ENCODE data around the gene ZCCHC24.

- no peak for TF ChIP-seq POLR2A (IDR thresholded peaks at IDR 0.05)
- TF ChIP-seq, protein P1, sequence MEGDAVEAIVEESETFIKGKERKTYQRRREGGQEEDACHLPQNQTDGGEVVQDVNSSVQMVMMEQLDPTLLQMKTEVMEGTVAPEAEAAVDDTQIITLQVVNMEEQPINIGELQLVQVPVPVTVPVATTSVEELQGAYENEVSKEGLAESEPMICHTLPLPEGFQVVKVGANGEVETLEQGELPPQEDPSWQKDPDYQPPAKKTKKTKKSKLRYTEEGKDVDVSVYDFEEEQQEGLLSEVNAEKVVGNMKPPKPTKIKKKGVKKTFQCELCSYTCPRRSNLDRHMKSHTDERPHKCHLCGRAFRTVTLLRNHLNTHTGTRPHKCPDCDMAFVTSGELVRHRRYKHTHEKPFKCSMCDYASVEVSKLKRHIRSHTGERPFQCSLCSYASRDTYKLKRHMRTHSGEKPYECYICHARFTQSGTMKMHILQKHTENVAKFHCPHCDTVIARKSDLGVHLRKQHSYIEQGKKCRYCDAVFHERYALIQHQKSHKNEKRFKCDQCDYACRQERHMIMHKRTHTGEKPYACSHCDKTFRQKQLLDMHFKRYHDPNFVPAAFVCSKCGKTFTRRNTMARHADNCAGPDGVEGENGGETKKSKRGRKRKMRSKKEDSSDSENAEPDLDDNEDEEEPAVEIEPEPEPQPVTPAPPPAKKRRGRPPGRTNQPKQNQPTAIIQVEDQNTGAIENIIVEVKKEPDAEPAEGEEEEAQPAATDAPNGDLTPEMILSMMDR (IDR thresholded peaks at IDR 0.05) = no peak
Observed at GRCh38 chr10:79353000-79353406, 92.4 kb downstream of the ZCCHC24 start.
